GM18511 (cell line): ENCODE measurements around the gene CST9L.
"Not testable (repeated sequence)": the region's sequence is repeated elsewhere in the genome, so short reads cannot be mapped to it uniquely, and the experiment has no call there.

ENCODE experiments used
- ATAC-seq: cut with Tn5 transposase; IDR thresholded peaks from one replicate; pipeline ENCODE4 v1.9.1; 2021; ENCODE audit warnings: mild to moderate bottlenecking, moderate library complexity; ENCODE audit not compliant: unreplicated experiment

CST9L gene

GRCh38 chr20:23586735-23587525 is 18.6 kb upstream of the CST9L start:
- ATAC-seq = no peak

- ATAC-seq = no peak
These were observed 17.8 kb upstream of the CST9L start for GRCh38 chr20:23585808-23586734.

- ATAC-seq = no peak
These were observed 17.1 kb upstream of the CST9L start for GRCh38 chr20:23585449-23585807.

- no peak for ATAC-seq
These were observed 16.3 kb upstream of the CST9L start for GRCh38 chr20:23584434-23585199.

GRCh38 chr20:23583526-23583925 is 15.2 kb upstream of the CST9L start:
- no peak for ATAC-seq

GRCh38 chr20:23582293-23582692 is 14.0 kb upstream of the CST9L start:
- ATAC-seq = no peak

GRCh38 chr20:23581833-23582232 is 13.5 kb upstream of the CST9L start:
- ATAC-seq = not testable (repeated sequence)

- no peak for ATAC-seq
These were observed 6.7 kb upstream of the CST9L start for GRCh38 chr20:23574977-23575376.

- no peak for ATAC-seq
These were observed 2.0 kb upstream of the CST9L start for GRCh38 chr20:23570178-23570760.

- ATAC-seq = no peak
These were observed 1.3 kb upstream of the CST9L start for GRCh38 chr20:23569570-23569969.

- ATAC-seq = no peak
These were observed 667 bp upstream of the CST9L start for GRCh38 chr20:23568971-23569330.

- no peak for ATAC-seq
These were observed 1.9 kb downstream of the CST9L start for GRCh38 chr20:23566199-23566932.

GRCh38 chr20:23565503-23566045 is 2.7 kb downstream of the CST9L start:
- ATAC-seq = no peak

- ATAC-seq = no peak
These were observed 3.4 kb downstream of the CST9L start for GRCh38 chr20:23564927-23565326.

- no peak for ATAC-seq
These were observed 5.5 kb downstream of the CST9L start for GRCh38 chr20:23562721-23563342.

- ATAC-seq = no peak
These were observed 13.9 kb downstream of the CST9L start for GRCh38 chr20:23554401-23554800.

GRCh38 chr20:23551786-23552185 is 16.5 kb downstream of the CST9L start:
- ATAC-seq = no peak

- ATAC-seq = no peak
These were observed 16.9 kb downstream of the CST9L start for GRCh38 chr20:23551383-23551782.

GRCh38 chr20:23550227-23550626 is 18.1 kb downstream of the CST9L start:
- ATAC-seq = no peak

- no peak for ATAC-seq
These were observed 19.9 kb downstream of the CST9L start for GRCh38 chr20:23548408-23548807.
